GM18873 (cell line): ENCODE measurements around the gene NUCKS1.
A peak's percentile ranks its signal among the peaks of the same experiment; 100 is the strongest.

Experiments
- ATAC-seq: cut with Tn5 transposase; IDR thresholded peaks from one replicate; pipeline ENCODE4 v1.9.1; 2021; ENCODE audit warnings: mild to moderate bottlenecking, moderate library complexity, moderate number of reproducible peaks; ENCODE audit not compliant: unreplicated experiment, low FRiP score

NUCKS1 gene

GRCh38 chr1:205772607-205773032 is 22.6 kb upstream of the NUCKS1 start:
- no peak for ATAC-seq

- ATAC-seq, result no peak
Measured at GRCh38 chr1:205770618-205771017, 20.6 kb upstream of the NUCKS1 start.

DNA sequence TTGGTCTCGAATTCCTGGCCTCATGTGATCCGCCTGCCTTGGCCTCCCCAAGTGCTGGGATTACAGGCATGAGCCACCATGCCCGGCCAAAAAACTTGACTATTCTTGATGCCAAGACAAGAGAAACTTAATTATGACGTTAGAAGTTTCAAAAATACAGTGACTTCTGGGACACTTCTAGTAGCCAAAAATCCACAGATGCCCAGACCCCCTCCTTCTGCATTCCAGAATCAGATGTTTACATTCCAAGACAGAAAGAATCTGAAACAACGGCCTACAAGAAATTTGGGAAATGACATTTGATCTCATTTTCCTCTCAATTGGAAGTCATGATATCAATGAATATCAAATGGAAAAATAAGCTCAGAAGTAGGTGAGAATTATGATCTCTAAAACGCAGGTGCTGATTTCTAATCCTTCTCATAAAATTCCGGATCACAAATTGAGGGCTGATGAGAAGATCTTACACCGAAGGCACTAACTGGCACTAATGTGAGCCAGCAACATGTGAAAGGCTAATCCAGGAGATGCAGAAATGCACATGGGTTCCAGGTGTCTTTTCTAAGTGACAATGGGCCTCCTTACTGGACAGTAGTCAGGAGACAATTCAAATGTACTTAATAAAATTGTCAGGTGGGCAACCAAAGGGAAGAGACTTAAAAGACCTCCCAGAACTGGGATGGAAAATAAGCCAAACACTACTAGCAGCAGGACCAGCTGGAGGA is 19.8 kb upstream of the NUCKS1 start:
- ATAC-seq, result no peak

DNA sequence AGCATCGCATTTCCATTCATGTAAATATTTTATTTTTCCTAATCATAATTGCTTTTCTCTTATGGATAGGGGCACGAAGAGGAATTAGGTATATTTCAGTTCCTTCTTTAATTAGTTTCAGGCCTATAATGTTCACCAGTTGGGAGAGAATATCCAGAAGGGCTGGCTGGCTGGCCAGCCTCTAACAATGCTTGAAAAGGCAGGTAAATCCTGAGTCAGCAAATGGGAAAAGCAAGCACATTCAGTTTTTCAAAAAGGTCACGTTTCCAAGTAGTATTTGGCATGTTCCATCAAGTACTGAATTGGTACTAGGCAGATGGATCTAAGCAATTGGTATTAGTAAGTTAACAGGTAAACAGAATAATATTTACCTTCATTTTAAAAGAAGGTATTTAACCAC is 17.3 kb upstream of the NUCKS1 start:
- ATAC-seq, result no peak

- no peak for ATAC-seq
Measured at GRCh38 chr1:205766570-205766969, 16.6 kb upstream of the NUCKS1 start.

- no peak for ATAC-seq
Measured at GRCh38 chr1:205766038-205766437, 16.1 kb upstream of the NUCKS1 start.

GRCh38 chr1:205764578-205764977 is 14.6 kb upstream of the NUCKS1 start:
- ATAC-seq, result no peak

DNA sequence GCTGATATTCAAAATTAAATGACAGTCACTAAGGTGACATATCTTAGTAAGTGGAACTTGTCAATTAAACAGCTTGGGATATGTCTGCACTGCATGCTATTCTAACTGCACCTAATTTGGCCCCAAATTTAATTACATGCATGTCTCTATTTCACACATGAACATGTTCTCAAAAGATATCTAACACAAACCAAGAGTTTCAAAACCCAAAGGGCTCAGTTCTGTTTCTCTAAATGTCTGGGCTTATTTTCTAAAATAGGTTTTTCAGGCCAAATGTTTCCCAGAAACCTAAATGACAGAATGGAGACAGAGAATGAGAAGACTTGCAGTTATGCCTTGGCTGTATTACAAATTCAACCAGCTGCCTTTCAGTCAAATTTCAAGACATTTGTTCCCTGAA is 14.0 kb upstream of the NUCKS1 start:
- ATAC-seq, result no peak

DNA sequence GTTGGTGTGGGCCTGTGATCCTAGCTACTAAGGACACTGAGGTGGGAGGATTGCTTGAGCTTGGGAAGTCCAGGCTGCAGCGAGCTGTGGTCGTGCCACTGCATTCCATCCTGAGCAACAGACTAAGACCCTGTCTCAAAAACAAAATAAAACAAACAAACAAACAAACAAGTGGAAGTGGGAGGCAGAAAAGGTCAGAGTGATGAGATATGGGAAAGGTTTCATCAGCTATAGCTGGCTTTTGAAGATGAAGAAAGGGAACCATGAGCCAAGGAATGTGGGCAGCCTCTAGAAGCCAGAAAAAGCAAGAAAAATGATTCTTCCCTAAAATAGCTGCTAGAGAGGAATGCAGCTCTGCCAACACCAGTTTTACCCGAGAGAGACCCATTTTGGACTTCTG is 10.6 kb upstream of the NUCKS1 start:
- ATAC-seq, result no peak

DNA sequence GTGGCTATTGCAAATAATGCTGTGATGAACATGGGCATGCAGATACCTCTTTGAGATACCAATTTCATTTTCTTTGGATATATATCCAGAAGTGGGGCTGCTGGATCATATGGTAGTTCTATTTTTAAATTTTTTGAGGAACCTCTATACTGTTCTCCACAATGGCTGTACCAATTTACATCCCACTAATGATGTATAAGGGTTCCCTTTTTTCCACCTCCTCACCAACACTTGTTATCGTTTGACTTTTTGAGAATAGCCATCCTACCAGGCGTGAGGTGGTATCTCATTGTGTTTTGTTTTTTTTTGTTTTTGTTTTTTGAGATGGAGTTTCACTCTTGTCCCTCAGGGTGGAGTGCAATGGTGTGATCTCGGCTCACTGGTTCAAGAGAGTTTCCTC is 6.6 kb upstream of the NUCKS1 start:
- no peak for ATAC-seq

DNA sequence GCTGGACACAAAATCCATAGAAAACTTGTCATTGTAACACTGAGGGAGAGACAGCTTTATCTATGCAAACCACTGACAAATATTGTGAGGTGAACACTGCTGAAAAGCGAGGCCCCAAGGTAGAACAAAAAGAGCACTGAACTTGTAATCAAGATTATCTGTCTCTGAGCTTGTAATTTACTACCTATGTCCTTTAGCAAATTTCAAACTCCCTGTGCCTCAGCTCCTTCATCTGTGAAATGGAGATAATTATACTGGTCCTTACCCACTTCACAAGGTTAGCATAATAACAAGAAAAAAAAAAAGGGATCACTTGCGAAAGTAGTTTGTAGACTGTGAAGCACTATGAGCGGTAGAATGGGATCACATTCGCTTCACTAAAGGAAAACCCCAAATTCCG is 4.9 kb upstream of the NUCKS1 start:
- no peak for ATAC-seq

- ATAC-seq, result no peak
Measured at GRCh38 chr1:205751036-205751651, 1.2 kb upstream of the NUCKS1 start.

GRCh38 chr1:205749234-205750137 is 496 bp downstream of the NUCKS1 start:
- ATAC-seq, result peak; percentile 71

DNA sequence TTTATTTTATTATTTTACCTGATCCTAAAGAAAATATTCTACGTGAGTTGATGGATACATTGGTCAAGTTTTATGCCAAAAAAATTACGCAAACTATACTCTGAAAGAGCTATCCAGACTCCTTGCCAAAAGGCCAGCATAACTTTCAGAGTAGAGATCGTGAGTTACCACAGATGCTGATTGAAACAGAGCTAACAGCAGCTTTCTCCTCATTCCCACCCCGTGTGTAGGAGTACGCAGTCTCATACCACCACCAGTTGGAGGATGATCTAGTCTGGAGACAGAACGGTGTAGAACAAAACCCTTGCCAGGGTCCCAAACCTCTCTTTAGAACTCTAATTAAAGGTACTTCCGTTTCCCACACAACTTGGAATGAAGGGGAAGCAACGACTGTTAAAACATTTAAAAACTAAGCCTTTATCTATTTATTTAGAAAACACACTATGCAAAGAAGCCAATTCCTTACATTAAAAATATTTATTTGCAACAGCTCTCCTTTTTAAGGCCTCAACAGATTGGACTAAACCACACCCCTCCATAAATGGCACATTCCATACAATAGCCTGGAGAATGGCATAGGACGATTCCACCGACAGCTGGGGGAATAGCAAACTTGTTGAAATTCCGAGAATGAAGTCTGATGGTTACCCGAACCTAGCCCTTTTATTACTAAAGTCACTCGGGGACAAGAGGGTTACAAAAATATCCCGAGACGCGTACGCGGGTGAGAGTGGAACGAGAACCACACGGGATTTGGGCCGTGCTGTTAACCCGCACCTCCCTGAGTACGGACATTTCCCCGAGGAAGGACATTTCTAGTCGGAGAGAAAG is 1.4 kb downstream of the NUCKS1 start:
- ATAC-seq, result peak; percentile 9

GRCh38 chr1:205746757-205747412 is 3.1 kb downstream of the NUCKS1 start:
- no peak for ATAC-seq

DNA sequence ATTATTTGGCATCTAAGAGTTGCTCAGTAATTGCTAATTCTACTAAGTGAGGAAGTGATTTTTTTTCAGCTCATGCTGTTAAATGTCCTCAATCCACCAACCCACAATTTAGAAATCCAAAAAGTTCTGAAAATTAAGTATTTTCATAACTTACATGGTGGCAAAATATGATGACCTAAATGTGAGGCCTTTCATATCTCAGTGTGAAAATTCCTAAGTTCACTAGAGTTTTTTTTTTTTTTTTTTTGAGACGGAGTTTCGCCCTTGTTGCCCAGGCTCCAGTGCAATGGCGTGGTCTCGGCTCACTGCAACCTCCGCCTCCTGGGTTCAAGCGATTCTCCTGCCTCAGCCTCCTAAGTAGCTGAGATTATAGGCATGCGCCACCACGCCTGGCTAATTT is 5.6 kb downstream of the NUCKS1 start:
- ATAC-seq, result no peak

GRCh38 chr1:205743977-205744376 is 6.0 kb downstream of the NUCKS1 start:
- no peak for ATAC-seq

- no peak for ATAC-seq
Measured at GRCh38 chr1:205741681-205742080, 8.3 kb downstream of the NUCKS1 start.

GRCh38 chr1:205739348-205740160 is 10.4 kb downstream of the NUCKS1 start:
- no peak for ATAC-seq
